Muscle layer of colon (tissue), 2 donors: ENCODE data around the gene COX10.

Source experiments
- H3K27ac ChIP-seq: one replicate; pipeline ENCODE4 v1.7.0; 2013; ENCODE audit warnings: low read depth, mild to moderate bottlenecking, low read length, moderate library complexity
- H3K27me3 ChIP-seq, 2 donors: one replicate each; pipeline ENCODE4 v1.7.0; 2013; ENCODE audit warnings: low read length in 2 of 2, mild to moderate bottlenecking in 2 of 2; ENCODE audit not compliant: insufficient read depth in 2 of 2, control insufficient read depth in 1 of 2
- H3K36me3 ChIP-seq: one replicate; pipeline ENCODE4 v1.7.0; 2013; ENCODE audit warnings: mild to moderate bottlenecking, low read length; ENCODE audit not compliant: insufficient read depth
- H3K4me1 ChIP-seq: one replicate; pipeline ENCODE4 v1.7.0; 2013; ENCODE audit warnings: mild to moderate bottlenecking, low read length; ENCODE audit not compliant: insufficient read depth
- H3K4me3 ChIP-seq, 2 donors: one replicate each; pipeline ENCODE4 v1.7.0; 2013; ENCODE audit warnings: low read length in 2 of 2, low read depth in 1 of 2, mild to moderate bottlenecking in 1 of 2, moderate library complexity in 1 of 2
- H3K9ac ChIP-seq: one replicate; pipeline ENCODE4 v1.7.0; 2013; ENCODE audit warnings: low read length
- H3K9me3 ChIP-seq: one replicate; pipeline ENCODE4 v1.7.0; 2013; ENCODE audit warnings: mild to moderate bottlenecking, low read length
- donor health status: abdominal sarcoma.
- donor health status: Adenocarcinoma of cecum.

Gene COX10

DNA sequence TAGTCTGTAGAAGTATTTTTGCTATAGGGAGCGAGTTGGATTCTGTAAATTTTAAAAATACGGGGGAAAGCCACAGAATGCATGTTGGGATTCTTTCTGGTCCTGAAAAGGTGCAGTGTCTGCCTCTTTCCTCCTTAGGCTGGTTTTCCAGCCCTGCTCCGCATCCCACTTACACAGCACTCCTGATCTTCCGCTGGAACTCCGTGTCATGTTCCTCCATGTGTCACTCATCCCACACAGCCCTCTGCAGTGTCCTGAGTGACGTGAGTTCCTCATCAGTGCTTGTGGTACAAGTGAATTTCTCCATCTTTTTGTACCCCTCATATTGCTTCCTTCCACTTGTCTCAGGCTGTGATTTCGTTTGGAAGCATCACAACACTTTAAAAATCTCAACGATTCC, 34.5 kb downstream of the COX10 start:
- H3K9ac ChIP-seq = no peak overlapping the region
- H3K9me3 ChIP-seq = no peaks in the 10 kb centered on the region
- no peak overlapping the region for H3K4me3 ChIP-seq
- H3K36me3 ChIP-seq = no peaks in the 10 kb centered on the region
- no peaks in the 10 kb centered on the region for H3K27me3 ChIP-seq
- no peaks in the 10 kb centered on the region for H3K4me1 ChIP-seq
- H3K27ac ChIP-seq = no peak overlapping the region

DNA sequence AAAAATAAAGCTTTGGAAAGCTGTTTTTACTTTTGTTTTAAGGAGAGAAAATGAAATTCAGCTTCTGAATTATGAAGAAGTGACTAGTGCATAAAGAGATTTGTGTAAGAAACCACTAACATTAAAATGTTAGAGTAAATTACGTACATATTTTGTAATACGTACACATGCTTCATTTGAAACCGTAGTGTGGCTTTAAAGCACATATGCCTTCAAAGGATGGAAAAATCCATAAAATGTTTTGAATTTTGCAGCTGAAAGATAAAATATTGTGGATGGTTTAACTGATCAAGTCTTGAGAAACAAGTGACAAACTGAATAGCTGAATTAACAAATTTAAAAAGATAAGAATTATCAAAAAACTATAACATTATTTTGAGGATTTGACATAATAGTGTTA, 35.4 kb downstream of the COX10 start:
- no peaks in the 10 kb centered on the region for H3K27me3 ChIP-seq
- no peak overlapping the region for H3K27ac ChIP-seq
- H3K36me3 ChIP-seq = no peaks in the 10 kb centered on the region

DNA sequence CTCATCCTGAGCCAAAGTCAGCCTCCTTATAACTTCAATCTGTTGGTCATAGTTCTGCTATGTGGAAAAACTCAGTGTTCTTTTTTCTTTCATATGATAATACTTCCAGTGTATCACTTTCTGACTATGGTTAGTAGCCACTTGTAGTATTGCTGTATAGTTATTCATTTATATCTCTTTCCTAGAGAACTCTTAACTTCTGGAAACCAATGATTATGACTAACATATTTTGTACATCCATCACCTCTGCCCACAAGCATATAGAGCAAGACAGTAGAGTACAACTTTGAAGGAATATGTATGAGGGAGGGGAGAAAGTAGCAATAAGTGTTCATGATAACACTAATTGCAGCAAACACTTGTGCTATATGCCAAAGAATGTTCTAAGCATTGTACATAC, 38.6 kb downstream of the COX10 start:
- no peak overlapping the region for H3K4me3 ChIP-seq
- H3K9me3 ChIP-seq = no peaks in the 10 kb centered on the region
- no peak overlapping the region for H3K9ac ChIP-seq

More for the DNA sequence above, 35.4 kb downstream of the COX10 start:
- Histone ChIP-seq H3K4me3 (no peak overlapping the region), H3K9ac (no peak overlapping the region), H3K9me3 (no peaks in the 10 kb centered on the region), H3K4me1 (no peaks in the 10 kb centered on the region)

DNA sequence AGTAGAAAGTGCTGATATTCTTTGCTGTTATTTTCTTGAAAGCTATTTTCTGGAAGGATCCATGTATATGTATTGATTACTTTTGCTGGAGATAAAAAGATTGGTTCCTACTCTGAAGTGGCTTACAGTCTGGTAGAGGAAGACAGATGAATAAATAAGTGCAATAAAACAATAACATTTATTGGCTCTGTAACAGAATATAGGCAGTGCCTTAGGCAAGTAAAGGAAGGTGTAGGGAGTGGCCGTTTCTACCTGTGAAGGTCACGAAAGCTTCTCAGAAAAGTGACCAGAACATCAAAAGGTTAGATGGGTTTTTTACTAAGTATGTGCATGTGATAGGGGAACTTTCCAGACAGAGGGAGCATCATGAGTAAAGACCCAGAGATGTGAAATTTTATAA, 43.1 kb downstream of the COX10 start:
- H3K9me3 ChIP-seq = no peaks in the 10 kb centered on the region
- no peak overlapping the region for H3K9ac ChIP-seq
- H3K36me3 ChIP-seq = no peaks in the 10 kb centered on the region
- no peak overlapping the region for H3K4me3 ChIP-seq
- no peaks in the 10 kb centered on the region for H3K27me3 ChIP-seq
- no peak overlapping the region for H3K27ac ChIP-seq
- no peaks in the 10 kb centered on the region for H3K4me1 ChIP-seq

More for the DNA sequence above, 38.6 kb downstream of the COX10 start:
- H3K36me3 ChIP-seq = no peaks in the 10 kb centered on the region
- no peak overlapping the region for H3K27ac ChIP-seq
- H3K4me1 ChIP-seq = no peaks in the 10 kb centered on the region
- no peaks in the 10 kb centered on the region for H3K27me3 ChIP-seq

DNA sequence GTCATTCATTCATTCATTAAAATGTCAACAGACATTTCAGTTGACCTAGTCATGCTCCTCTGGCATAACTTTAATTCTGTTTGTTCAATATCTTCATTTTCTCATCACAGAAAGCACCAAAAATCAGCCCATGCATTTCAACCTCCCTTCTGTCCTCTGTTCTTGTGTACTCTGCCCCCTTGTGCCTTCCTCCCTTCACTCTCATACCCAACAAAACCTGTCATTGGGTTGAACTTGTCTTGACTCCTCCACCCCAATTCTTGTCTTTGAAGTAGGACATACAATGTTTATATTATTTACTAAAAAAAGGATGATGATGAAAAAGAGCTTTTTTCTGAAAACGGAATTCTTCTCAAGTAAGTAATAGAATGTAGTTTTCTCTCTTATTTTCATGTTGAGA, 43.8 kb downstream of the COX10 start:
- Histone ChIP-seq H3K4me3 (no peak overlapping the region), H3K27ac (no peak overlapping the region), H3K4me1 (no peaks in the 10 kb centered on the region), H3K36me3 (no peaks in the 10 kb centered on the region), H3K9ac (no peak overlapping the region), H3K9me3 (no peaks in the 10 kb centered on the region), H3K27me3 (no peaks in the 10 kb centered on the region)

DNA sequence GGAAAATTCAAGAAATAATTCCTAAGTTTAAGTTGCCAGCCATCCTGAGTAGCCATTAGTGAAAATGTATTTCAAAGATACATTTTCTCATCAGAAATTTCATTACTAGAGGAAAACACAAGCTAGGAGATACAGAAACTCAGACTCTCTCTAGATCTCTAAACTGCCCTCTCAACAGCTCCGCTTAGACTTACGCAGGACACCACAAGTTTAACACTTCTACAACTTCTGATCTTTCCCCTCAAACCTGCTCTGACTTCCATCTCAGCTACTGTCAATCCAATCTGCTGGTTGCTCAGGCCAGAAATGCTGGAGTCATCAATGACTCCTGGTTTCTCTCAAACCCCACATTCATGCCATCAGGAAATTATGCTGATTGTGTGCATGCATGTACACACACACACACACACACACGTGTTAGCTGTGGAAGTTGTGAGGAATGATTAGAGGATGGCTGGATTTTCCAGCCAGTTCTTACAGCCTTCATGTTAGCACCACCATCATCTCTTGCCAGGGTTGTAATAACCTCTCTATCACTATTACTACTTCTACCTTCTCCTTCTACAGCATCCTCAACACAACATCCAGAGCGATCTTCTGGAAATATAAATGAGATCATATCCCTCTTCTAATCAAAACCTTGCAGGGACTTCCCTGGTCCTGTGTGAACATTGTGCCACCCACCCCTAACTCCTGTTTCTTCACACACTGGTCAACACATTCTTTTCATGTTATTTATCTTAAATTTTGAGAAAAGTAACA, 47.1 kb downstream of the COX10 start:
- Histone ChIP-seq H3K9me3 (no peaks in the 10 kb centered on the region), H3K27me3 (no peaks in the 10 kb centered on the region), H3K4me3 (no peak overlapping the region), H3K36me3 (no peaks in the 10 kb centered on the region), H3K9ac (no peak overlapping the region), H3K27ac (no peak overlapping the region), H3K4me1 (no peaks in the 10 kb centered on the region)

DNA sequence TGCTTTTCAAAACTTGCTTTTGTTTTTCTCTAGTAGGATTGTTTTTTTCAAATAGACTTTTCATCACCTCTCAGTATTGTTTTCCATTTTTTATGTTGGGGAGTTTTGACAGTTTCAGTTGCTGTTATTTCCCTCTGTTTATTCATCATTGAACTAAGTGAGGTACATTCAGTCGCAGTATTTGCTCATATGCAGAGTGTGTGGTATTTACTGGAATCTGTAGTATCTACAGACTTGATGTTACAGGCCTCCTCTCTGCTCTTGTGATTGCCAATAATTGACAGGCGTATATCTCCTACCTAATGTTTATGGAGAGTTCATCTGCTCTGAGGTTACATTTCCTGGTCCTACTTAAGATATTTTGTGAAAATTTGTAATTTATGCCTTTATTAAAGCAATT, 49.6 kb downstream of the COX10 start:
- Histone ChIP-seq H3K4me1 (peaks cover 5% of the 10 kb centered on the region), H3K27me3 (no peaks in the 10 kb centered on the region), H3K36me3 (no peaks in the 10 kb centered on the region), H3K4me3 (no peak overlapping the region), H3K9me3 (no peaks in the 10 kb centered on the region), H3K27ac (no peak overlapping the region), H3K9ac (no peak overlapping the region)

DNA sequence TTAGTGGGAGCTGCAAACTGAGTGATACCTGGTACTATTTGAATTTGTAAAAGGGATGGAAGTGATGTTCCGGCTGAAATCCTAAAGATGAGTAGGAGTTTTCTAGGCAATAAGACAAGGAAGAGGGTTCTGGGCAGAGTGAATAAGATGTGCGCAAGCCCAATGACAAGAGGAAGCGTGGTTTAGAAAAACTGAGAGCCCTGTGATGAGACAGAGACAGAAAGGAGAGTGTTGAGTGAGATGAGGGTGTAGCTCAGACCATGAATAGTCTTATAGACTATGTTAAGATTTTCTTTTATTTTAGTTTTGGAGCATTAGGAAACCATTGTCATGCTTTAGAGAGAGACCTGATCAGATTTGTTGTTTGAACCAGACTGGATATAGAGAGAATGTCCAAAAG, 50.2 kb downstream of the COX10 start:
- H3K36me3 ChIP-seq = no peaks in the 10 kb centered on the region
- peaks cover 5% of the 10 kb centered on the region for H3K4me1 ChIP-seq
- no peak overlapping the region for H3K9ac ChIP-seq
- no peaks in the 10 kb centered on the region for H3K27me3 ChIP-seq
- no peaks in the 10 kb centered on the region for H3K9me3 ChIP-seq
- H3K27ac ChIP-seq = no peak overlapping the region
- no peak overlapping the region for H3K4me3 ChIP-seq

DNA sequence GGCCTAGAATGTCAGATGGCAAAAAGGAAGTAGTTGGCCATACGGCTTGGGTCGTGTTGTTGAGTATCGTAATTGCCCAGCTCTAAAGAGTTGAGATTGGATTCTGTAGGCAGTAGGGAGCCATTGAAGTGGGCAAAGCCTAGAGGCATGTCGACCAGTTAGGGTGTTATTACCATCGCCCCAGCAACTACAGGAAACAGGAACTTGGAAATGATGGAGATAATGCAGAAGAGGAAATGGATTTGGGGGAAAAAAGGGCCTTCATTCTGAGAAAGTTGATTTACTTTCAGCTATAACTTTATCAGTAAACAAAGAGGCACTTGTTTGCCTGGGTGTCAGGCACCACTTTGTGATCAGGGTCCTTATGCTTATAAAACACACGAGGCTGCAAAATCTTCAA, 52.6 kb downstream of the COX10 start:
- no peaks in the 10 kb centered on the region for H3K36me3 ChIP-seq
- no peak overlapping the region for H3K27ac ChIP-seq

DNA sequence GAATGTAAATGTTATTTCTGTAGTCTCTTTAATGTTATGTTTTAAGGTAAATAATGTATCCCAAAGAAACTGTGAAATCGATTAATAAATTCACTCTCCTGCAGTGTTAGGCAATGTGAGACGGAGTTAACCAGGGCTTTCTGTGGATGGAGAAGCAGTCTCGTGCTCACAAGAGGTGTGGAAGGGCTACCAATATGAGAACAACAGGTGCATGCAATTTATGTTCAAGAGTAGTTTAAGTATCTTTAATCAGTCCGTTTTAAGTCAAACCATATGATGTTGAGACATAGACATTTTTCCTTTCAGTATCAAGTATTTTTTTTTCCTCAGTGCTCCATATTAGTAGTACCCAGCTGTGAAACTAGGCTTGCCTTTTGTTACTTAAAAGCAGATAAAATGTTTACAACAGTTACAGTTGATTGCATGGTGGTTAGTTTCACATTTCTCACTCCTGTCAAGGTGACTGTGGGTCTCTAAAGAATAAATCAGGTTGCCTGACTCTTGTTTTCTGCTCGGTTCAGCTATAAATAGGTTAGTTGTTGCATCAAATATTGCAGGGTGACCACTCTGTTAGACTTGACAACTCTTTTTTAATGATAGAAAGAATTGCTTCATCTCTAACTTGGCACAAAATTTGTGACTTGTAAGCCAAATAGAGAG, 54.4 kb downstream of the COX10 start:
- Histone ChIP-seq H3K36me3 (no peaks in the 10 kb centered on the region), H3K27ac (no peak overlapping the region), H3K9me3 (no peaks in the 10 kb centered on the region), H3K27me3 (no peaks in the 10 kb centered on the region), H3K4me3 (no peak overlapping the region), H3K9ac (no peak overlapping the region), H3K4me1 (peaks cover 5% of the 10 kb centered on the region)

More for the DNA sequence above, 52.6 kb downstream of the COX10 start:
- Histone ChIP-seq H3K4me3 (no peak overlapping the region), H3K9me3 (no peaks in the 10 kb centered on the region), H3K9ac (no peak overlapping the region), H3K27me3 (no peaks in the 10 kb centered on the region), H3K4me1 (peaks cover 5% of the 10 kb centered on the region)

DNA sequence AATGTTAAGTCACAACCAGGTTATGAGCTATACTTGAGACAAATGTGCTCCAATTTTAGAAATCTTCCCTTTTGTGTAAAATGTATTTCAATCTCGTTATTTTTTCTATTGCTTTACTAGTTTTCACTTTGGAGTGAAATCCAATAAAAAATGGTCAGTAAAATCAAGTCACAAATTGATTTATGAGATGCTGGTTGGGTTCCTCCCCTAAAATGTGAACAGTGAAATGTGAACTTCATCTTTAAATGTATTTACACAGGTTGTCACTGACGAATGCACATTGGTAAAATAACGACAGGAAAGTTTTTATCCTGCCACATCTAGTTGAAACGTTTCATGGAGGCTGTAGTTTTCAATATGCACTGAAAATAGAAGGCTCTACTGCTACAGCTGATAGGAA, 55.5 kb downstream of the COX10 start:
- Histone ChIP-seq H3K4me3 (no peak overlapping the region), H3K36me3 (no peaks in the 10 kb centered on the region), H3K9me3 (no peaks in the 10 kb centered on the region), H3K27me3 (no peaks in the 10 kb centered on the region), H3K9ac (no peak overlapping the region), H3K27ac (no peak overlapping the region), H3K4me1 (peaks cover 5% of the 10 kb centered on the region)
